ENCODE data around the gene WRNIP1. TPM values are rescaled to one million over a fixed set of nuclear protein-coding genes. Genes with fewer than 3 reads are reported as not detected.

Gene WRNIP1
- total and polyA plus RNA-seq, 2 of the 13 experiments (the other 11 are each of a cell fraction or from before 2014, with no cell fraction given), result 77.7 to 90.3 TPM

DNA sequence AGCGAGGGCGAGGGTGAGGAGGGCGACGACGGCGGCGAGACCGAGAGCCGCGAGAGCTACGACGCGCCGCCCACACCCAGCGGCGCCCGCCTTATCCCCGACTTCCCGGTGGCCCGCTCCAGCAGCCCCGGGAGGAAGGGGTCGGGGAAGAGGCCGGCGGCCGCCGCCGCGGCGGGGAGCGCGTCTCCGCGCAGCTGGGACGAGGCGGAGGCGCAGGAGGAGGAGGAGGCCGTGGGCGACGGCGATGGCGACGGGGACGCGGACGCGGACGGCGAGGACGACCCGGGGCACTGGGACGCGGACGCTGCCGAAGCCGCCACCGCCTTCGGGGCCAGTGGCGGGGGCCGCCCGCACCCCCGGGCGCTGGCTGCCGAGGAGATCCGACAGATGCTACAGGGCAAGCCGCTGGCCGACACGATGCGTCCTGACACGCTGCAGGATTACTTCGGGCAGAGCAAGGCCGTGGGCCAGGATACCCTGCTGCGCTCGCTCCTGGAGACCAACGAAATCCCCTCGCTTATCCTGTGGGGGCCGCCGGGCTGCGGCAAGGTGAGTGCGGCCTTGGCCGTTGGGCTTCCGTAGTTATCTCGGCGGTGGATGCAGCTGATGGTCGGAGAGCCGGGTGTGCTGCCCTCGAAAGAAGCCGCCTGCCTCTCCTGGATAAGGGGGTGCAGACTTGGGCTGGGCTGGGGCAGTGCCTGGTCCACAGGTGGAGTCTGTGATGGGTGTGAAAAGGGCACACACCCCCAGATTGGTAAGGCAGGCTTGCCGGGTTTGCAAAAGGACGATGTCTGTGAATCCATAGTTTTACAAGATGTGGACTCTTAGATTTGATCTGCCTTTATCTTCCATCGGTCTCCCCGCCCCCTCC lies 938 bp downstream of the WRNIP1 start (continued):
- TF ChIP-seq ZNF431 (CRISPR knock-in tag; IDR thresholded peaks at IDR 0.05; ENCODE audit: borderline replicate concordance, low read depth), result no peak
- peak; percentile 12; the same call in 1 of the 2 replicates for TF ChIP-seq ZNF124 (CRISPR knock-in tag; IDR thresholded peaks at IDR 0.05)
- TF ChIP-seq ONECUT2 (CRISPR knock-in tag; IDR thresholded peaks at IDR 0.05), result no peak
- no peak for TF ChIP-seq CREBL2 (CRISPR knock-in tag; IDR thresholded peaks at IDR 0.05; ENCODE audit: borderline replicate concordance)
- peak; percentile 59 for TF ChIP-seq ZNF781 (CRISPR knock-in tag; IDR thresholded peaks at IDR 0.05; ENCODE audit: borderline replicate concordance, not compliant biosample characterization)
- TF ChIP-seq DNMT1 (CRISPR knock-in tag; IDR thresholded peaks at IDR 0.05), result no peak
- TF ChIP-seq HOXD1 (CRISPR knock-in tag; IDR thresholded peaks at IDR 0.05), result peak; percentile 58; the same call in 1 of the 2 replicates
- TF ChIP-seq EED (CRISPR knock-in tag; IDR thresholded peaks at IDR 0.05), result peak; percentile 60; the same call in 1 of the 2 replicates
- no peak for TF ChIP-seq ZNF850 (CRISPR knock-in tag; conservative IDR thresholded peaks at IDR 0.05)
- TF ChIP-seq DBP (CRISPR knock-in tag; IDR thresholded peaks at IDR 0.05; ENCODE audit: not compliant biosample characterization), result no peak
- TF ChIP-seq NFKBIZ (CRISPR knock-in tag; IDR thresholded peaks at IDR 0.05), result no peak
- no peak for TF ChIP-seq ZFP1 (CRISPR knock-in tag; IDR thresholded peaks at IDR 0.05)
- TF ChIP-seq, protein P1, sequence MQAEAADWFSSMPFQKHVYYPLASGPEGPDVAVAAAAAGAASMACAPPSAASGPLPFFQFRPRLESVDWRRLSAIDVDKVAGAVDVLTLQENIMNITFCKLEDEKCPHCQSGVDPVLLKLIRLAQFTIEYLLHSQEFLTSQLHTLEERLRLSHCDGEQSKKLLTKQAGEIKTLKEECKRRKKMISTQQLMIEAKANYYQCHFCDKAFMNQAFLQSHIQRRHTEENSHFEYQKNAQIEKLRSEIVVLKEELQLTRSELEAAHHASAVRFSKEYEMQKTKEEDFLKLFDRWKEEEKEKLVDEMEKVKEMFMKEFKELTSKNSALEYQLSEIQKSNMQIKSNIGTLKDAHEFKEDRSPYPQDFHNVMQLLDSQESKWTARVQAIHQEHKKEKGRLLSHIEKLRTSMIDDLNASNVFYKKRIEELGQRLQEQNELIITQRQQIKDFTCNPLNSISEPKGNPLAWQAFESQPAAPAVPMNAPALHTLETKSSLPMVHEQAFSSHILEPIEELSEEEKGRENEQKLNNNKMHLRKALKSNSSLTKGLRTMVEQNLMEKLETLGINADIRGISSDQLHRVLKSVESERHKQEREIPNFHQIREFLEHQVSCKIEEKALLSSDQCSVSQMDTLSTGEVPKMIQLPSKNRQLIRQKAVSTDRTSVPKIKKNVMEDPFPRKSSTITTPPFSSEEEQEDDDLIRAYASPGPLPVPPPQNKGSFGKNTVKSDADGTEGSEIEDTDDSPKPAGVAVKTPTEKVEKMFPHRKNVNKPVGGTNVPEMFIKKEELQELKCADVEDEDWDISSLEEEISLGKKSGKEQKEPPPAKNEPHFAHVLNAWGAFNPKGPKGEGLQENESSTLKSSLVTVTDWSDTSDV (CRISPR knock-in tag; IDR thresholded peaks at IDR 0.05), result no peak; the same call in 1 of the 2 replicates
- TF ChIP-seq KLF16 (CRISPR knock-in tag; IDR thresholded peaks at IDR 0.05), result peak in 1 of 2 experiments; percentile 82; a peak in 1 of 4 replicates
- 0 out of 2 replicates have a peak, but pooled peaks have one; percentile 68 for TF ChIP-seq LBX2 (CRISPR knock-in tag; IDR thresholded peaks at IDR 0.05; ENCODE audit: borderline replicate concordance)
- 0 out of 2 replicates have a peak, but pooled peaks have one; percentile 60 for TF ChIP-seq ZNF512 (CRISPR knock-in tag; IDR thresholded peaks at IDR 0.05)
- TF ChIP-seq ZNF564 (CRISPR knock-in tag; IDR thresholded peaks at IDR 0.05), result peak; percentile 22; the same call in 1 of the 2 replicates
- TF ChIP-seq ZFP37 (CRISPR knock-in tag; IDR thresholded peaks at IDR 0.05; ENCODE audit: borderline replicate concordance), result peak; percentile 71; the same call in 1 of the 2 replicates
- TF ChIP-seq HNRNPUL1 (IDR thresholded peaks at IDR 0.05; ENCODE audit: low read depth, low read length), result no peak
- peak; percentile 82 for TF ChIP-seq ZNF292 (CRISPR knock-in tag; IDR thresholded peaks at IDR 0.05; ENCODE audit: borderline replicate concordance, low read depth)
- TF ChIP-seq MEIS2 (CRISPR knock-in tag; IDR thresholded peaks at IDR 0.05), result peak; percentile 25; the same call in 1 of the 2 replicates
- no peak for TF ChIP-seq MYPOP (CRISPR knock-in tag; IDR thresholded peaks at IDR 0.05)

Data from HepG2 (cell line).